Sigmoid colon (tissue), 7 donors: Measurements from ENCODE around the gene STK32B. TPM values are rescaled to one million over a fixed set of nuclear protein-coding genes. Genes with fewer than 3 reads are reported as not detected.
"Not testable (repeated sequence)": the region's sequence is repeated elsewhere in the genome, so short reads cannot be mapped to it uniquely, and the experiment has no call there.

Source experiments
- DNase-seq: peaks from one replicate; pipeline ENCODE4 v3.0.0-alpha.2; 2019
- H3K27ac ChIP-seq, 4 donors: fragments of 200-600 bp; sonication (generic); one replicate each; pipeline ENCODE4 v1.5.1; 2016 to 2019; ENCODE audit warnings: mild to moderate bottlenecking in 1 of 4
- H3K27me3 ChIP-seq, 3 donors: fragments of 200-600 bp; sonication (generic); one replicate each; pipeline ENCODE4 v1.5.1; 2019; ENCODE audit warnings: mild to moderate bottlenecking in 1 of 3
- H3K36me3 ChIP-seq, 4 donors: fragments of 200-600 bp; sonication (generic); one replicate each; pipeline ENCODE4 v1.5.1; 2016 to 2019
- H3K4me1 ChIP-seq, 4 donors: fragments of 200-600 bp; sonication (generic); one replicate each; pipeline ENCODE4 v1.5.1; 2017 to 2019
- H3K4me3 ChIP-seq, 4 donors: fragments of 200-600 bp; sonication (generic); one replicate each; pipeline ENCODE4 v1.5.1; 2017 to 2019; ENCODE audit warnings: mild to moderate bottlenecking in 2 of 4, moderate library complexity in 1 of 4
- H3K9me3 ChIP-seq, 4 donors: fragments of 200-600 bp in 3 of 4; sonication (generic) in 3 of 4; one replicate each; pipeline versions ENCODE4 v1.5.1 to v1.6.1; 2013 to 2019
- CTCF ChIP-seq, 4 experiments: fragments of 450-650 bp in 3 of 4; fragments of 200-600 bp in 1 of 4; IDR thresholded peaks; one replicate each; pipeline ENCODE4 v1.5.1; 2016 to 2019; ENCODE audit warnings: antibody characterized with exemption in 4 of 4, mild to moderate bottlenecking in 3 of 4, moderate library complexity in 2 of 4
- EP300 ChIP-seq, 4 donors: sonication (generic); formaldehyde crosslinking; IDR thresholded peaks; one replicate each; pipeline ENCODE4 v1.6.1; 2017; ENCODE audit warnings: antibody characterized with exemption in 4 of 4
- POLR2A ChIP-seq, 2 donors: fragments of 450-650 bp; IDR thresholded peaks; one replicate each; pipeline ENCODE4 v1.6.1; 2016; ENCODE audit warnings: antibody characterized with exemption in 2 of 2, mild to moderate bottlenecking in 2 of 2, moderate library complexity in 2 of 2
- POLR2AphosphoS5 ChIP-seq, 4 donors: sonication (generic); formaldehyde crosslinking; IDR thresholded peaks; one replicate each; pipeline ENCODE4 v1.6.1; 2017; ENCODE audit warnings: antibody characterized with exemption in 4 of 4
- WGBS, 2 donors: extraction: QIAGEN DNeasy Blood & Tissue Kit; methylation state at CpG; one replicate each; pipeline ENCODE4 v1.1.7; 2013; 5-methylcytosine and 5-hydroxymethylcytosine counted together
- intact Hi-C: fragments of 100-400 bp; cut with DNase I; formaldehyde crosslinking; loops from one replicate; pipeline ENCODE4 v1.15.1; 2023
- polyA plus RNA-seq, 3 donors: library from polyadenylated mRNA; stranded (reverse); fragments of 200-250 nt; gene quantifications; one replicate each; pipeline ENCODE4 v1.2.3, GENCODE V29; 2013
- total RNA-seq, 4 donors: library from RNA; depleted of rRNA; stranded (reverse); fragments of >200 nt; gene quantifications; one replicate each; pipeline ENCODE4 v1.1.0, GENCODE V29; 2016
- donor health status: healthy with polysubstance abuse.
- donor health status: Bipolar disorder and iron deficiency.
- donor health status: healthy.

STK32B gene
- total and polyA plus RNA-seq, 7 donors = 0.23 to 3.9 (median 1.8) TPM

GRCh38 chr4:5280828-5281227 lies 229.5 kb downstream of the STK32B start:
- DNase-seq = no peak
- no peak overlapping the region for H3K27ac ChIP-seq
- WGBS, 2 donors = 79 to 84% methylated on average over 4 of the region's 4 CpGs
- H3K9me3 ChIP-seq = no peaks in the 10 kb centered on the region
- H3K4me3 ChIP-seq = no peak overlapping the region
- no peaks in the 10 kb centered on the region for H3K4me1 ChIP-seq
- no peak for TF ChIP-seq EP300 (IDR thresholded peaks at IDR 0.05)
- no peak for TF ChIP-seq POLR2AphosphoS5 (IDR thresholded peaks at IDR 0.05)
- no peak for TF ChIP-seq POLR2A (IDR thresholded peaks at IDR 0.05)
- no peak for TF ChIP-seq CTCF (IDR thresholded peaks at IDR 0.05)
- intact Hi-C loops = no loop called here
- no peaks in the 10 kb centered on the region for H3K36me3 ChIP-seq
- H3K27me3 ChIP-seq = no peaks in the 10 kb centered on the region

GRCh38 chr4:5283837-5284236 lies 232.6 kb downstream of the STK32B start:
- Histone ChIP-seq H3K27ac (no peak overlapping the region), H3K4me1 (no peaks in the 10 kb centered on the region), H3K27me3 (no peaks in the 10 kb centered on the region), H3K9me3 (no peaks in the 10 kb centered on the region), H3K4me3 (no peak overlapping the region), H3K36me3 (no peaks in the 10 kb centered on the region)
- 72 to 78% methylated on average over 2 of the region's 2 CpGs for WGBS, 2 donors
- TF ChIP-seq POLR2AphosphoS5 (IDR thresholded peaks at IDR 0.05) = no peak
- no peak for TF ChIP-seq EP300 (IDR thresholded peaks at IDR 0.05)
- no peak for TF ChIP-seq POLR2A (IDR thresholded peaks at IDR 0.05)
- no peak for TF ChIP-seq CTCF (IDR thresholded peaks at IDR 0.05)
- no peak for DNase-seq
- intact Hi-C loops = no loop called here

GRCh38 chr4:5284517-5284916 lies 233.2 kb downstream of the STK32B start:
- Histone ChIP-seq H3K4me1 (no peaks in the 10 kb centered on the region), H3K36me3 (no peaks in the 10 kb centered on the region), H3K9me3 (no peaks in the 10 kb centered on the region), H3K4me3 (no peak overlapping the region), H3K27me3 (no peaks in the 10 kb centered on the region), H3K27ac (no peak overlapping the region)
- no peak for TF ChIP-seq EP300 (IDR thresholded peaks at IDR 0.05)
- no peak for TF ChIP-seq POLR2AphosphoS5 (IDR thresholded peaks at IDR 0.05)
- TF ChIP-seq CTCF (IDR thresholded peaks at IDR 0.05) = no peak
- TF ChIP-seq POLR2A (IDR thresholded peaks at IDR 0.05) = no peak
- WGBS, 2 donors = 66 to 80% methylated on average over 7 of the region's 7 CpGs
- DNase-seq = no peak
- intact Hi-C loops = no loop called here

- intact Hi-C loops = no loop called here
- no peak overlapping the region for H3K27ac ChIP-seq
- no peak overlapping the region for H3K4me3 ChIP-seq
- no peak for DNase-seq
- H3K9me3 ChIP-seq = peaks cover 0 to 4% (median 0%) of the 10 kb centered on the region in 4 donors
- H3K4me1 ChIP-seq = no peaks in the 10 kb centered on the region
- TF ChIP-seq POLR2AphosphoS5 (IDR thresholded peaks at IDR 0.05) (no peak), CTCF (IDR thresholded peaks at IDR 0.05) (no peak), EP300 (IDR thresholded peaks at IDR 0.05) (no peak), POLR2A (IDR thresholded peaks at IDR 0.05) (no peak)
- WGBS, 2 donors = 26 to 62% methylated on average over 4 of the region's 4 CpGs
- no peaks in the 10 kb centered on the region for H3K27me3 ChIP-seq
- H3K36me3 ChIP-seq = no peaks in the 10 kb centered on the region
Observed at GRCh38 chr4:5292101-5292500, 240.8 kb downstream of the STK32B start.

GRCh38 chr4:5298000-5298787 lies 246.9 kb downstream of the STK32B start:
- H3K4me3 ChIP-seq, intact Hi-C loops, H3K27ac ChIP-seq, H3K9me3 ChIP-seq, DNase-seq, H3K27me3 ChIP-seq, H3K4me1 ChIP-seq, H3K36me3 ChIP-seq: not testable (repeated sequence)
- WGBS, 2 donors = 72 to 84% methylated on average over 9 of the region's 9 CpGs
